GM18907 (cell line): Measurements from ENCODE around the gene NRGN.

Experiments used
- ATAC-seq: cut with Tn5 transposase; IDR thresholded peaks from one replicate; pipeline ENCODE4 v1.9.1; 2021; ENCODE audit warnings: mild to moderate bottlenecking, moderate library complexity; ENCODE audit not compliant: unreplicated experiment

The NRGN gene

GRCh38 chr11:124739479-124740276 is at the start of gene NRGN:
Gene NRGN, plus strand, starts transcription at chr11:124739942. Its CDS starts 143 bp downstream, at chr11:124740085.
- peak; percentile 97 for ATAC-seq

DNA sequence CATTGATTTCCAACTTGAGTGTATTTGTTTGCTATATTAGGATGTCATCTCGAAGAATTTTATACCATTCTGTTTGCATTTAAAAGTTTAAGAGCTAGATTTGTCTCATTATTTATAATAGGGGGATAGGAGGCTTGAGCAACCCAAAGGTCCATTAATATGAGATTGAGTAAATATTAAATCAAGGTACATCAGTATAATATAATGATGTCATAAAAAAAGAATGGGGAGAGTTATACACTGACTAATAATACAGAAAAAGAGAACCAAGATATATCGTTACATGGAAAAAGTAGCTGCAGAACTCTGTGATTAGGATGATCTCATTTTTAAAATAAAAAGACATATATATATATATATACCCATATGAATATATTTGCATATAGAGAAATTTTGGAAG is 46.6 kb upstream of the NRGN start:
- ATAC-seq: no peak

DNA sequence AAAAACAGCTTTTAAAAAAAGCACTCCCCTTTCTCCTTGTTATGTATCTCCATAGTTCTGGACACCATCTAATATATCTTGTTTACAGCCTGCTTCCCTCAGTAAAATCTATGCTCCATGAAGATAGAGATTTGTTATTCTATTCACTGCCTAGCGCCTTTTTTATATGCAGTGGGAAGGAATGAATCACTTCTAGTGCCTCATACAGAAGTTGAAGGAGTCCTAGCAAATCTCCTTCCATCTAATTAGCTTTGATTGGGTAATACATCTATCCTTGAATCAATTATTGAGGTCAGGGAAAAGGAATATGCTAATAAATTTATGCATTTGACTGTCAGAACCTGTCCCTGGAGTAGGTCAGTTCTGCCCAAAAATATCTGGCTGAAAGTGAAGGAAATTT is 40.2 kb upstream of the NRGN start:
- ATAC-seq: no peak

GRCh38 chr11:124700028-124700427 is 39.7 kb upstream of the NRGN start:
- ATAC-seq: no peak

- ATAC-seq: no peak
These were observed 31.9 kb upstream of the NRGN start for GRCh38 chr11:124707829-124708228.

DNA sequence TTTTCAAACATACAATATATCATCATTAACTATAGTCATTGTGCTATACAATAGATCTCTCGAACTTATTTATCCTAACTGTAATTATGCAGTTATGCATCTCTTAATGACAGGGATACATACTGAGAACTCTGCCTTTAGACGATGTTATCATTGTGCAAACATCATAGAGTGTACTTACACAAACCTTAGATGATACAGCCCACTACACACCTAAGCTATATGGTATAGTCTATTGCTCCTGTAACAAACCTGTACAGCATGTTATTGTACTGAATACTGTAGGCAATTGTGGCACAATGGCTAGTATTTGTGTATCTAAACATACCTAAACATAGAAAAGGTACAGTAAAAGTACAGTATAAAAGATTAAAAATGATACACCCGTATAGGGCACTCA is 27.4 kb upstream of the NRGN start:
- no peak for ATAC-seq

DNA sequence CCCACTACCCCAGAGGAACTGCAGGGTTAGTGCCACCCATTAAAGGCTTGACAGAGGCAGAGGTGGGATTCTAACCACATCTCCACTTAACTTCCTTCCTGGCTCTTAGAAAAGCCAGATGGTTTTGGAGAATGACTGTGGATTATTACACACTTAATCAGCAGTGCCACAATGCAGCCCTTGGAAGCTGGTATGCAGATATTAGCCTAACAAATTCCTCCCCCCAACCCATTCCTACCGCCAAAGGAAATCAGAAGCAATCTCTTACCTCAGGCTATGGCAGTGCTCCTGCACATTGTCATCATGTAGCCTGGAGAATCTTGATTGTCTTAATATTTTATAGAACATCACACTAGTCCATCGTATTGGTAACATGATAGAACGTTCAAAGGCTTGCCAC is 23.2 kb upstream of the NRGN start:
- ATAC-seq: no peak

DNA sequence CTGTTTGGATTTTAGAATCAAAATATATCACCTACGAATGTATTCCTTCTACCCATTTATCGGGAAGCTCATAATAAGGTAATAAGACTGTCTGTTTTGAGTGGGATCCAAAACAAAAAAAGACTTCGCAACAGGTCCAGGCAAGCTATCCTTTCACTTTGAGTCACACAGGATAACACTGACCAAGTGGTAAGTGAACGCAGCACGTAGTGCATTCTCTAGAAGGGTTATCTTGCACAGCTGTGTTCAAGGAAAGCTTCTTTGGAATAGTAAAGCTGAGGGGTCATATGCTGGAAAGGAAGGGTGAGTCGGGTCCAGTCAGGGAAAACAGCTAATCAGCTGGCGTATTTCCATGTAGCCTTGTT is 22.3 kb upstream of the NRGN start:
- ATAC-seq: no peak

GRCh38 chr11:124717786-124718651 is 21.7 kb upstream of the NRGN start:
- peak; percentile 61 for ATAC-seq

GRCh38 chr11:124718801-124719200 is 20.9 kb upstream of the NRGN start:
- no peak for ATAC-seq

DNA sequence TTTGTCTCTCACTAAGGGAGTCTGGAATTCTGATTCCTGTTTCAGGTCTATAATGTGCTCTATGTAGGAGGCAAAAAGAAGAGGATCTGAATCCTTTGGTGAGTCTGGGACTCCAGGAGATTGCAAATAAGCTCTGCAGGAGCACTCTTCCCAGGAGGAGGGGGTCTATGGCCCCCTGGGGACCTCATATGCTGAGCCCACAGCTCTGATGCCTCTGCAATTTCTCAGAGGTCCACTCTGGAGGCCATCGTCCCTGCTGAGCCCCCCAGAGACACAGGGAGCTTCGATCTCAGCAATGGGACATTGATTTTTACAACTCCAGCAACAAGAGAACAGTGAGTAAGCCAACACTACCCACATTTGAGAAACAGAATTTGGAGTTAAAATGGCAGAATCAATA is 20.2 kb upstream of the NRGN start:
- ATAC-seq: no peak

DNA sequence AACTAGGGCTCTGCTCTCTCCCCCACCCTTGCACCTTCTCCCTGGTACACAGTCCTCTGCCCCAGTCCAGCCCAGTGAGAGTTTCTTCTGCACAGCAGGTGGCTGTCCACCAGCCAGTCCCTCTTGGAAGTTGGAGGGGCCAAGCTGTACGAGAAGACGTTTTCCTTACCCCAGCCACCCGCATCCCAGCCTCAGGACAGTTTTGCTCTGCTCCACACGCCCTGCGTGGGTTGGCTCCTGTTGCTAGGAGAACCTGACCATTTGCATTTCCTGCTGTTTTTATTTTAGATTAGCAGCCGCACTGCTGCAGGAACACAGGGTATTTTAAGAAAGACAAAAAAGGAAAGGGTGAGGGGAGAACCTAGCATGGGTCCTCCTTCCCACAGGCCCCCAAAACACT is 17.6 kb upstream of the NRGN start:
- ATAC-seq: no peak

DNA sequence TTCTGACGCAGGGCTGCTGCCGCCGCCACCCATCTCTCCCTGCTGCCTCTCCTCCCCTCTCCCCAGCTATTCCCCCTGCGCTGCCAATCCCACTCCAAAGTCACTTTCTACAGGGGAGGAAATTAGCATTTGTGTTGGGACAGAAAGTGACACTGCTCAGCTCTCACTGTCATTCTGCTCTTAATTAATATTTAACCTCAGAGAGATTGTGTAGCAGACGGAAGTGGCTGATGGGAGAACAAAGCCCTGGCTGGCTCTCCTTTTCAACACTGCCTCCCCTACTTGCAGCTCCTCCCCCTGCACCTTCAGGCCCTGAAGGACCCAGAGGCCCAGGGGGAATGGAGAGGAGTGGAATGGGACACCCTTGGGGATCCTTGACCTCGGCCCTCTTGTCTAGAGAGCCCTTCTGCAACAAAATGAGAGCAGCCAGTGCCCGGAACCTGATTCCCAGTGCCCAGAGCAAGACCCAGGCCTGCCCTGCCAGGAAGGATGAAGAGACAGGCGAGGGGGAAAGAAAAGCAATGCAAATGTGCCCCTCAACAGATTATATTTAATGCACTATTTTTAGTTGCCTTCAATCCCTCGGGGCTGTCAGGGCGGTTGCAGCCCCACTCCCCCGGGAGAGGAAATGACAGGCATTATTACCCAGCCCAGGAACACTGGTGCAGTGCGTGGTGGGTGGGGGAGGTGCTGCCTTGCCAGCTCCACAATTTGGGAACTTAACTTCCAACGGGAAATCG is 14.6 kb upstream of the NRGN start:
- peak; percentile 98 for ATAC-seq

GRCh38 chr11:124725719-124726105 is 14.0 kb upstream of the NRGN start:
- peak; percentile 15 for ATAC-seq

GRCh38 chr11:124727474-124727873 is 12.3 kb upstream of the NRGN start:
- ATAC-seq: no peak

- no peak for ATAC-seq
These were observed 11.6 kb upstream of the NRGN start for GRCh38 chr11:124728134-124728533.

DNA sequence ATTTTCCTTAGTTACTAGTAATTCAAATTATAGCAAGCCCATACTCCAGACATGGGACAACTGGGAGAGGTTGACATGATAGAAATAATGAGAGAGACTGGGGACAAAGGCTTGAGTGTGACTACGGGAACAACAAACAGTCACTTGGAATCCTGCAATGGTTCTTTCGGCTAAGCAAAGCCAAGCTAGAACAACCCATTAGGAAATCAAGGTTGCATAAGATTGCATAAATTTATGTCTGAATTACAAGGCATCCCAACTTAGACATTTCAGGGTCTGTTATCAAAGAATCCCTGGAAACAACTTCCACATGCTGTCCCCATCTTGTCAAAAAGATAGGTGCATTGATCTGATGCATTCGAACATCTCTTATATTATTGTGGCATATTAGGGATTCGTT is 10.2 kb upstream of the NRGN start:
- no peak for ATAC-seq

DNA sequence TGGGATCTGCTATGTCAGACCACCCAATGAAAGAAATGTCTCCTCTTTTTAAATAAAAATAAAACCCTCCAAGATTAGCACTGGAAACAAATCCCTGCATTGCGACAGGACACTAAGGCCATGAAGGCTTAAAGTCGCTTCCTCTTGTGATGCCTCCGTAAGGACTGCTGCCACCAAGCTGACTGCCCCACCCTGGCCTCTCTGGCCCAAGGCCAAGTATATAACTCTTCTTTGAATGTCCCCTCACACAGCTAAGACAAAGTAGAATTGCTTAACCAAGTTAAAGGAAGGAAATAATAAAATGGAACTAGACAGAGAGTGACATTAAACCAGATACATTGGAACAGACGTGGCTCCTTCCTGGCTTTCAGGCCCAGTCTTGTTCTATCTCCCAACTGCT is 7.5 kb upstream of the NRGN start:
- no peak for ATAC-seq

- no peak for ATAC-seq
These were observed 3.0 kb upstream of the NRGN start for GRCh38 chr11:124736736-124737135.

GRCh38 chr11:124737638-124738305 is 2.0 kb upstream of the NRGN start:
- ATAC-seq: no peak
